ENCODE results near the gene KIAA0040. TPM values are rescaled to one million over a fixed set of nuclear protein-coding genes. Genes with fewer than 3 reads are reported as not detected.

KIAA0040 gene
- total RNA-seq, 1 experiment from 2014 or later = 0.31 TPM

- no peak for TF ChIP-seq REST (IDR thresholded peaks at IDR 0.05; ENCODE audit: insufficient read depth in 1 of 2, low read depth in 2 of 2, low read length in 1 of 2)
- no peak for TF ChIP-seq CTCF (IDR thresholded peaks at IDR 0.05)
- TF ChIP-seq TCF7L2 (IDR thresholded peaks at IDR 0.05; ENCODE audit: low read depth, low read length) = no peak
- TF ChIP-seq POLR2AphosphoS5 (IDR thresholded peaks at IDR 0.05; ENCODE audit: low read depth, low read length) = no peak
- no peak overlapping the region for H3K4me3 ChIP-seq (ENCODE audit: low read depth in 2 of 2, low read length in 2 of 2)
- no peak overlapping the region for H3K27ac ChIP-seq (ENCODE audit: low read length)
- DNase-seq (ENCODE audit: low read depth, low spot score) = no peak
- POLR2A ChIA-PET = no interaction called here
- intact Hi-C loops (cut with micrococcal nuclease; ENCODE audit: unreplicated experiment) (no loop called here), in situ Hi-C loops (cut with HindIII; ENCODE audit: low pct_unique_long_range_greater_than_20kb, low sequenced_read_pairs) (no loop called here)
- no peaks in the 10 kb centered on the region for H3K9me3 ChIP-seq (ENCODE audit: control insufficient read depth, insufficient read depth, low read depth, low read length)
- H3K4me1 ChIP-seq (ENCODE audit: control insufficient read depth, insufficient read depth, low read length) = no peaks in the 10 kb centered on the region
- CTCF ChIA-PET = no interaction called here
- BruUV-seq (replicated peaks) = no TSS peak
- H3K27me3 ChIP-seq (ENCODE audit: control insufficient read depth, insufficient read depth, low read length) = 0 out of 2 replicates have a peak, but pooled peaks cover 2% of the 10 kb centered on the region
- H3K36me3 ChIP-seq (ENCODE audit: control insufficient read depth, insufficient read depth, low read length) = no peaks in the 10 kb centered on the region
- no peak for ATAC-seq
Measured at GRCh38 chr1:175210744-175211143, 18.2 kb upstream of the KIAA0040 start.

GRCh38 chr1:175209493-175209921 is 16.9 kb upstream of the KIAA0040 start:
- DNase-seq (ENCODE audit: low read depth, low spot score) (no peak), ATAC-seq (no peak)
- Histone ChIP-seq H3K9me3 (ENCODE audit: control insufficient read depth, insufficient read depth, low read depth, low read length) (no peaks in the 10 kb centered on the region), H3K4me1 (ENCODE audit: control insufficient read depth, insufficient read depth, low read length) (no peaks in the 10 kb centered on the region), H3K27ac (ENCODE audit: low read length) (no peak overlapping the region), H3K27me3 (ENCODE audit: control insufficient read depth, insufficient read depth, low read length) (0 out of 2 replicates have a peak, but pooled peaks cover 2% of the 10 kb centered on the region), H3K4me3 (ENCODE audit: low read depth in 2 of 2, low read length in 2 of 2) (no peak overlapping the region), H3K36me3 (ENCODE audit: control insufficient read depth, insufficient read depth, low read length) (no peaks in the 10 kb centered on the region)
- ChIA-PET POLR2A (no interaction called here), CTCF (no interaction called here)
- TF ChIP-seq CTCF (IDR thresholded peaks at IDR 0.05) (no peak), REST (IDR thresholded peaks at IDR 0.05; ENCODE audit: insufficient read depth in 1 of 2, low read depth in 2 of 2, low read length in 1 of 2) (no peak), POLR2AphosphoS5 (IDR thresholded peaks at IDR 0.05; ENCODE audit: low read depth, low read length) (no peak), TCF7L2 (IDR thresholded peaks at IDR 0.05; ENCODE audit: low read depth, low read length) (no peak), SIN3A (IDR thresholded peaks at IDR 0.05; ENCODE audit: borderline replicate concordance, insufficient read depth, low read depth, low read length) (no peak)
- intact Hi-C loops (cut with micrococcal nuclease; ENCODE audit: unreplicated experiment) (no loop called here), in situ Hi-C loops (cut with HindIII; ENCODE audit: low pct_unique_long_range_greater_than_20kb, low sequenced_read_pairs) (no loop called here)
- BruUV-seq (replicated peaks) = no TSS peak

All from Panc1 (cell line).